Transverse colon (tissue), 4 donors: Measurements from ENCODE around the gene DNAJA3. TPM values are rescaled to one million over a fixed set of nuclear protein-coding genes. Genes with fewer than 3 reads are reported as not detected.
A peak's percentile ranks its signal among the peaks of the same experiment; 100 is the strongest.

ENCODE experiments used
- DNase-seq: peaks from one replicate; pipeline ENCODE4 v3.0.0-alpha.2; 2019
- H3K27ac ChIP-seq, 4 donors: fragments of 200-600 bp; sonication (generic); 2 replicates each; pipeline ENCODE4 v1.5.1; 2016 to 2018; ENCODE audit warnings: inconsistent platforms in 4 of 4
- H3K27me3 ChIP-seq: fragments of 200-600 bp; sonication (generic); 2 replicates; pipeline ENCODE4 v1.5.1; 2017; ENCODE audit warnings: inconsistent platforms
- H3K36me3 ChIP-seq, 4 donors: fragments of 200-600 bp; sonication (generic); 2 replicates each; pipeline ENCODE4 v1.5.1; 2017 to 2019; ENCODE audit warnings: inconsistent platforms in 4 of 4
- H3K4me1 ChIP-seq, 4 donors: fragments of 200-600 bp; sonication (generic); 2 replicates each; pipeline ENCODE4 v1.5.1; 2017 to 2020; ENCODE audit warnings: inconsistent platforms in 4 of 4
- H3K4me3 ChIP-seq, 4 donors: fragments of 200-600 bp; sonication (generic); 1 replicate in 1 of 4; 2 replicates in 3 of 4; pipeline versions ENCODE4 v1.5.1 to v1.6.1; 2017 to 2019; ENCODE audit warnings: inconsistent platforms in 4 of 4
- H3K9me3 ChIP-seq, 2 donors: fragments of 200-600 bp; sonication (generic); 2 replicates each; pipeline ENCODE4 v1.5.1; 2017 to 2019; ENCODE audit warnings: inconsistent platforms in 2 of 2
- CTCF ChIP-seq, 5 experiments: fragments of 200-600 bp in 3 of 5; fragments of 450-650 bp in 2 of 5; sonication (generic) in 3 of 5; IDR thresholded peaks; 1 replicate in 2 of 5; 2 replicates in 3 of 5; pipeline ENCODE4 v1.5.1; 2016 to 2017; ENCODE audit warnings: antibody characterized with exemption in 5 of 5, inconsistent platforms in 3 of 5, mild to moderate bottlenecking in 2 of 5, moderate library complexity in 1 of 5
- EP300 ChIP-seq: sonication (generic); formaldehyde crosslinking; IDR thresholded peaks from one replicate; pipeline ENCODE4 v1.6.1; 2017; ENCODE audit warnings: antibody characterized with exemption, low read depth
- POLR2A ChIP-seq: fragments of 450-650 bp; IDR thresholded peaks from one replicate; pipeline ENCODE4 v1.6.1; 2016; ENCODE audit warnings: antibody characterized with exemption, mild to moderate bottlenecking, moderate library complexity
- POLR2AphosphoS5 ChIP-seq, 3 donors: sonication (generic); formaldehyde crosslinking; IDR thresholded peaks; one replicate each; pipeline ENCODE4 v1.6.1; 2016; ENCODE audit warnings: antibody characterized with exemption in 3 of 3
- WGBS, 2 donors: methylation state at CpG; one replicate each; pipeline ENCODE4 v1.1.5; 2018; ENCODE audit warnings: low coverage in 1 of 2; 5-methylcytosine and 5-hydroxymethylcytosine counted together
- in situ Hi-C, 4 donors: fragments of 200-750 bp; cut with MboI; loops; one replicate each; pipeline versions ENCODE4 v1.15.0 to v1.15.1; 2017; ENCODE audit warnings: low sequenced_read_pairs in 3 of 4, low pct_ligation_motif_present in 1 of 4, low pct_unique_long_range_greater_than_20kb in 1 of 4
- intact Hi-C: fragments of 100-400 bp; cut with DNase I; formaldehyde crosslinking; loops from one replicate; pipeline ENCODE4 v1.15.1; 2023; ENCODE audit warnings: low total_unique reads
- total RNA-seq, 4 donors: library from RNA; depleted of rRNA; stranded (reverse); fragments of >200 nt; gene quantifications; one replicate each; pipeline ENCODE4 v1.1.0, GENCODE V29; 2016

Gene DNAJA3
- total RNA-seq, 4 donors from 2014 or later = 49.0 to 126 (median 75.5) TPM

- Histone ChIP-seq H3K9me3 (no peaks in the 10 kb centered on the region), H3K27ac (no peak overlapping the region), H3K27me3 (no peaks in the 10 kb centered on the region), H3K4me1 (peaks cover 0 to 7% (median 0%) of the 10 kb centered on the region in 4 donors), H3K36me3 (peaks cover 0 to 19% (median 9%) of the 10 kb centered on the region in 4 donors), H3K4me3 (no peak overlapping the region)
- WGBS, 2 donors = 67 to 83% methylated on average over 1 to 5 of the region's 5 CpGs
- in situ Hi-C loops = no loop called here
- intact Hi-C loops = no loop called here
- TF ChIP-seq EP300 (no peak), POLR2AphosphoS5 (IDR thresholded peaks at IDR 0.05) (no peak), CTCF (IDR thresholded peaks at IDR 0.05) (no peak), POLR2A (no peak)
- no peak for DNase-seq
Measured at GRCh38 chr16:4460936-4461249, 35.2 kb downstream of the DNAJA3 start.

GRCh38 chr16:4461250-4462085 is 35.8 kb downstream of the DNAJA3 start:
- Histone ChIP-seq H3K27ac (no peak overlapping the region), H3K4me3 (no peak overlapping the region), H3K9me3 (no peaks in the 10 kb centered on the region), H3K4me1 (peaks cover 0 to 7% (median 0%) of the 10 kb centered on the region in 4 donors), H3K27me3 (no peaks in the 10 kb centered on the region), H3K36me3 (peaks cover 0 to 17% (median 7%) of the 10 kb centered on the region in 4 donors)
- in situ Hi-C loops (no loop called here), intact Hi-C loops (no loop called here)
- TF ChIP-seq EP300 = no peak
- no peak for TF ChIP-seq POLR2A
- no peak for TF ChIP-seq POLR2AphosphoS5 (IDR thresholded peaks at IDR 0.05)
- no peak for TF ChIP-seq CTCF (IDR thresholded peaks at IDR 0.05)
- DNase-seq = no peak
- WGBS, 2 donors = 85% methylated on average over 27 of the region's 27 CpGs; no CpG with 5 or more reads in 1 of the 2 donors

- Histone ChIP-seq H3K4me3 (no peak overlapping the region), H3K27me3 (no peaks in the 10 kb centered on the region), H3K36me3 (peaks cover 0 to 12% (median 2%) of the 10 kb centered on the region in 4 donors), H3K27ac (no peak overlapping the region), H3K4me1 (peaks cover 0 to 7% (median 0%) of the 10 kb centered on the region in 4 donors), H3K9me3 (no peaks in the 10 kb centered on the region)
- intact Hi-C loops (no loop called here), in situ Hi-C loops (no loop called here)
- TF ChIP-seq POLR2A (no peak), CTCF (IDR thresholded peaks at IDR 0.05) (no peak), EP300 (no peak), POLR2AphosphoS5 (IDR thresholded peaks at IDR 0.05) (no peak)
- 72 to 88% methylated on average over 3 to 22 of the region's 22 CpGs for WGBS, 2 donors
- no peak for DNase-seq
Measured at GRCh38 chr16:4463522-4464163, 38.0 kb downstream of the DNAJA3 start.

- H3K36me3 ChIP-seq = peaks cover 0 to 18% (median 2%) of the 10 kb centered on the region in 4 donors
- 93% methylated on average over 30 of the region's 32 CpGs; no CpG with 5 or more reads in 1 of the 2 donors for WGBS, 2 donors
- in situ Hi-C loops = no loop called here
Measured at GRCh38 chr16:4465977-4466779, 40.5 kb downstream of the DNAJA3 start.

More at GRCh38 chr16:4465977-4466779, 40.5 kb downstream of the DNAJA3 start:
- H3K27me3 ChIP-seq = no peaks in the 10 kb centered on the region
- TF ChIP-seq CTCF (IDR thresholded peaks at IDR 0.05) (no peak), POLR2AphosphoS5 (IDR thresholded peaks at IDR 0.05) (no peak), EP300 (no peak), POLR2A (no peak)
- peak; percentile 25 for DNase-seq
- H3K4me1 ChIP-seq = no peaks in the 10 kb centered on the region
- H3K9me3 ChIP-seq = no peaks in the 10 kb centered on the region
- H3K4me3 ChIP-seq = no peak overlapping the region
- intact Hi-C loops = no loop called here
- peak overlapping the region in 3 of 4 donors; percentile 5 to 11 (median 8) for H3K27ac ChIP-seq
